Stomach (tissue), 9 donors: ENCODE results near the gene CLDN9. TPM values are rescaled to one million over a fixed set of nuclear protein-coding genes. Genes with fewer than 3 reads are reported as not detected.
A peak's percentile ranks its signal among the peaks of the same experiment; 100 is the strongest.

Experiments
- DNase-seq, 2 donors: peaks; one replicate each; pipeline versions ENCODE4 v3.0.0 to v3.0.0-alpha.2; 2013 to 2019
- H3K27ac ChIP-seq, 5 donors: fragments of 200-600 bp in 4 of 5; sonication (generic) in 4 of 5; one replicate each; pipeline ENCODE4 v1.5.1; 2013 to 2019; ENCODE audit warnings: mild to moderate bottlenecking in 1 of 5, moderate library complexity in 1 of 5
- H3K27me3 ChIP-seq, 3 donors: fragments of 200-600 bp; sonication (generic); one replicate each; pipeline ENCODE4 v1.5.1; 2017 to 2019; ENCODE audit warnings: mixed run types in 1 of 3
- H3K36me3 ChIP-seq, 4 donors: fragments of 200-600 bp; sonication (generic); 1 replicate in 3 of 4; 2 replicates in 1 of 4; pipeline ENCODE4 v1.5.1; 2016 to 2019
- H3K4me1 ChIP-seq, 4 donors: fragments of 200-600 bp; sonication (generic); one replicate each; pipeline ENCODE4 v1.5.1; 2016 to 2019
- H3K4me3 ChIP-seq, 4 donors: fragments of 200-600 bp; sonication (generic) in 3 of 4; one replicate each; pipeline ENCODE4 v1.5.1; 2016 to 2019; ENCODE audit warnings: mild to moderate bottlenecking in 1 of 4
- H3K9me3 ChIP-seq, 4 donors: fragments of 200-600 bp; sonication (generic); one replicate each; pipeline ENCODE4 v1.5.1; 2016 to 2019
- CTCF ChIP-seq, 7 experiments: fragments of 450-650 bp in 4 of 7; fragments of 200-600 bp in 3 of 7; sonication (generic) in 3 of 7; IDR thresholded peaks; one replicate each; pipeline ENCODE4 v1.5.1; 2016 to 2019; ENCODE audit warnings: antibody characterized with exemption in 7 of 7, control low read depth in 2 of 7, mild to moderate bottlenecking in 1 of 7
- EP300 ChIP-seq: sonication (generic); formaldehyde crosslinking; IDR thresholded peaks from one replicate; pipeline ENCODE4 v1.6.1; 2017; ENCODE audit warnings: antibody characterized with exemption
- POLR2A ChIP-seq, 4 donors: fragments of 450-650 bp; IDR thresholded peaks; one replicate each; pipeline ENCODE4 v1.6.1; 2016; ENCODE audit warnings: antibody characterized with exemption in 4 of 4, control low read depth in 2 of 4, mild to moderate bottlenecking in 1 of 4, moderate library complexity in 1 of 4
- POLR2AphosphoS5 ChIP-seq, 3 donors: sonication (generic); formaldehyde crosslinking; IDR thresholded peaks; one replicate each; pipeline ENCODE4 v1.6.1; 2016; ENCODE audit warnings: antibody characterized with exemption in 3 of 3
- WGBS, 5 donors: extraction: QIAGEN DNeasy Blood & Tissue Kit in 3 of 5; methylation state at CpG; one replicate each; pipeline versions ENCODE4 v1.1.5 to v1.1.7; 2013 to 2018; 5-methylcytosine and 5-hydroxymethylcytosine counted together
- intact Hi-C: fragments of 100-400 bp; cut with DNase I; formaldehyde crosslinking; loops from one replicate; pipeline ENCODE4 v1.15.1; 2023; ENCODE audit warnings: low total_unique reads
- polyA plus RNA-seq, 3 donors: library from polyadenylated mRNA; stranded (reverse); fragments of 200-250 nt; gene quantifications; one replicate each; pipeline ENCODE4 v1.2.3, GENCODE V29; 2013
- total RNA-seq, 5 donors: library from RNA; depleted of rRNA; stranded (reverse); fragments of >200 nt; gene quantifications; one replicate each; pipeline versions ENCODE4 v1.1.0 to v1.2.3, GENCODE V29; 2014 to 2016
- donor health status: healthy with polysubstance abuse.
- donor health status: Bipolar disorder and iron deficiency.
- donor health status: healthy.

The CLDN9 gene
- total and polyA plus RNA-seq, 8 donors = 0.28 to 0.31 TPM; not detected in 6

- peaks cover 0 to 12% (median 2%) of the 10 kb centered on the region in 4 donors for H3K36me3 ChIP-seq
- peaks cover 15 to 52% (median 23%) of the 10 kb centered on the region in 4 donors for H3K4me1 ChIP-seq
- TF ChIP-seq EP300 (no peak), POLR2A (IDR thresholded peaks at IDR 0.05) (no peak), POLR2AphosphoS5 (IDR thresholded peaks at IDR 0.05) (no peak), CTCF (IDR thresholded peaks at IDR 0.05) (no peak)
- H3K27me3 ChIP-seq = peaks cover 0 to 14% (median 0%) of the 10 kb centered on the region in 3 donors
- H3K27ac ChIP-seq = peak overlapping the region in 1 of 5 donors; percentile 1
- intact Hi-C loops = loop anchor here (5.0 kb wide), 1 partner anchor 71 kb away; no protein-coding TSS in a partner anchor
- WGBS, 5 donors = 83 to 89% (median 85%) methylated on average over 19 of the region's 19 CpGs
- H3K4me3 ChIP-seq = no peak overlapping the region
- H3K9me3 ChIP-seq = no peaks in the 10 kb centered on the region
- DNase-seq = no peak
Observed at GRCh38 chr16:3056336-3057180, 43.8 kb downstream of the CLDN9 start.

GRCh38 chr16:3057181-3058138, 44.7 kb downstream of the CLDN9 start:
- intact Hi-C loops = loop anchor here (5.0 kb wide), 1 partner anchor 70 kb away; no protein-coding TSS in a partner anchor
- peaks cover 0 to 8% (median 0%) of the 10 kb centered on the region in 3 donors for H3K27me3 ChIP-seq
- WGBS, 5 donors = 88 to 91% (median 90%) methylated on average over 22 of the region's 22 CpGs
- H3K27ac ChIP-seq = peak overlapping the region in 2 of 5 donors; percentile 85 to 87
- peaks cover 15 to 52% (median 23%) of the 10 kb centered on the region in 4 donors for H3K4me1 ChIP-seq
- peak overlapping the region; percentile 57 to 92 (median 78) for H3K4me3 ChIP-seq
- no peak for TF ChIP-seq POLR2AphosphoS5 (IDR thresholded peaks at IDR 0.05)
- no peak for TF ChIP-seq EP300
- TF ChIP-seq POLR2A (IDR thresholded peaks at IDR 0.05) = no peak
- no peak for TF ChIP-seq CTCF (IDR thresholded peaks at IDR 0.05)
- peaks cover 0 to 12% (median 2%) of the 10 kb centered on the region in 4 donors for H3K36me3 ChIP-seq
- DNase-seq = no peak
- H3K9me3 ChIP-seq = no peaks in the 10 kb centered on the region

DNA sequence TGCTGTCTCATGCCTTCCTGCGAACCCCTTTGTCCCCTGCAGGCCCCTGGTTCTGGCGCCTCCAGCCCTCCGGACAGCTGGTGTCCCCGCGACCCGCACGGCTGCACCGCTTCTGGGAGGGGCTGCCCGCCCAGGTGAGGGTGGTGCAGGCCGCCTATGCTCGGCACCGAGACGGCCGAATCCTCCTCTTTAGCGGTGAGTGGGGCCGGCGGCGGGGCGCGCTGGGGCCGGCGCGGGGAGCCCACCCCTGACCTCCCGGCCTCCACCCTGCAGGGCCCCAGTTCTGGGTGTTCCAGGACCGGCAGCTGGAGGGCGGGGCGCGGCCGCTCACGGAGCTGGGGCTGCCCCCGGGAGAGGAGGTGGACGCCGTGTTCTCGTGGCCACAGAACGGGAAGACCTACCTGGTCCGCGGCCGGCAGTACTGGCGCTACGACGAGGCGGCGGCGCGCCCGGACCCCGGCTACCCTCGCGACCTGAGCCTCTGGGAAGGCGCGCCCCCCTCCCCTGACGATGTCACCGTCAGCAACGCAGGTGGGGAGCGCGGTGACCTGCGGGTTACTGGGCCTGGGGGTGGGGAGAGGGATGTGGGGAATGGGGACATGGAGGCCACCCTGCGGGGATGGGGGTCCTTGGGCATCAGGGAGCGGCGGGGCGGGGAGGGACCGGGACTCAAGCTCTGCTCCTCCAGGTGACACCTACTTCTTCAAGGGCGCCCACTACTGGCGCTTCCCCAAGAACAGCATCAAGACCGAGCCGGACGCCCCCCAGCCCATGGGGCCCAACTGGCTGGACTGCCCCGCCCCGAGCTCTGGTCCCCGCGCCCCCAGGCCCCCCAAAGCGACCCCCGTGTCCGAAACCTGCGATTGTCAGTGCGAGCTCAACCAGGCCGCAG, 45.7 kb downstream of the CLDN9 start:
- WGBS, 5 donors = 4 to 17% (median 5%) methylated on average over 10 to 77 of the region's 77 CpGs
- intact Hi-C loops = loop anchor here (5.0 kb wide), 1 partner anchor 69 kb away; no protein-coding TSS in a partner anchor
- Histone ChIP-seq H3K4me3 (peak overlapping the region; percentile 57 to 92 (median 78)), H3K27me3 (peaks cover 0 to 8% (median 0%) of the 10 kb centered on the region in 3 donors), H3K27ac (peak overlapping the region; percentile 53 to 88 (median 85)), H3K4me1 (peaks cover 15 to 52% (median 23%) of the 10 kb centered on the region in 4 donors), H3K36me3 (peaks cover 0 to 12% (median 2%) of the 10 kb centered on the region in 4 donors), H3K9me3 (no peaks in the 10 kb centered on the region)
- TF ChIP-seq EP300 = no peak
- TF ChIP-seq POLR2A (IDR thresholded peaks at IDR 0.05) = no peak
- no peak for TF ChIP-seq CTCF (IDR thresholded peaks at IDR 0.05)
- no peak for TF ChIP-seq POLR2AphosphoS5 (IDR thresholded peaks at IDR 0.05)
- peak; percentile 63 to 82 for DNase-seq
